Measurements from ENCODE around the gene PICK1.

PICK1 gene

GRCh38 chr22:38038426-38038825 lies 18.8 kb upstream of the PICK1 start:
- TF ChIP-seq CTCF (IDR thresholded peaks at IDR 0.05; ENCODE audit: extremely low read depth, missing control alignments), result no peak
- DNase-seq (ENCODE audit: low spot score), result no peak

GRCh38 chr22:38038890-38039812 lies 18.1 kb upstream of the PICK1 start:
- no peak for TF ChIP-seq CTCF (IDR thresholded peaks at IDR 0.05; ENCODE audit: extremely low read depth, missing control alignments)
- DNase-seq (ENCODE audit: low spot score), result no peak

GRCh38 chr22:38040953-38041759 lies 16.0 kb upstream of the PICK1 start:
- no peak for TF ChIP-seq CTCF (IDR thresholded peaks at IDR 0.05; ENCODE audit: extremely low read depth, missing control alignments)

GRCh38 chr22:38041760-38042487 lies 15.3 kb upstream of the PICK1 start:
- DNase-seq (ENCODE audit: low spot score), result no peak
- TF ChIP-seq CTCF (IDR thresholded peaks at IDR 0.05; ENCODE audit: extremely low read depth, missing control alignments), result no peak

More at GRCh38 chr22:38040953-38041759, 16.0 kb upstream of the PICK1 start:
- no peak for DNase-seq (ENCODE audit: low spot score)

- no peak for TF ChIP-seq CTCF (IDR thresholded peaks at IDR 0.05; ENCODE audit: extremely low read depth, missing control alignments)
- no peak for DNase-seq (ENCODE audit: low spot score)
These were observed 14.8 kb upstream of the PICK1 start for GRCh38 chr22:38042488-38042790.

GRCh38 chr22:38043151-38044039 lies 13.8 kb upstream of the PICK1 start:
- no peak for DNase-seq (ENCODE audit: low spot score)

More at GRCh38 chr22:38043151-38044039, 13.8 kb upstream of the PICK1 start:
- no peak for TF ChIP-seq CTCF (IDR thresholded peaks at IDR 0.05; ENCODE audit: extremely low read depth, missing control alignments)

Data from GM20000 (cell line).